ENCODE results near the gene ANO10. TPM values are rescaled to one million over a fixed set of nuclear protein-coding genes. Genes with fewer than 3 reads are reported as not detected.

The ANO10 gene
- total RNA-seq, 1 donor from 2014 or later, result 45.4 TPM

- Histone ChIP-seq H3K79me2 (ENCODE audit: insufficient read depth, low read length) (peaks cover 26% of the 10 kb centered on the region), H3K4me2 (ENCODE audit: low read length) (no peak overlapping the region), H2AFZ (ENCODE audit: low read depth, low read length) (no peak overlapping the region), H3K9ac (ENCODE audit: low read length) (no peak overlapping the region), H4K20me1 (ENCODE audit: insufficient read depth, low read length) (peaks cover 24% of the 10 kb centered on the region), H3K9me3 (ENCODE audit: insufficient read depth, low read depth, low read length) (no peaks in the 10 kb centered on the region), H3K4me1 (ENCODE audit: insufficient read depth, low read length) (no peaks in the 10 kb centered on the region), H3K36me3 (ENCODE audit: insufficient read depth, low read length) (no peaks in the 10 kb centered on the region), H3K27me3 (ENCODE audit: insufficient read depth, low read length) (no peaks in the 10 kb centered on the region), H3K4me3 (ENCODE audit: insufficient read depth, low read depth, low read length) (no peak overlapping the region), H3K27ac (ENCODE audit: low read depth, low read length) (no peak overlapping the region)
- TF ChIP-seq EZH2 (IDR thresholded peaks at IDR 0.05; ENCODE audit: insufficient read depth, low read length), result no peak
- no peak for TF ChIP-seq CTCF (IDR thresholded peaks at IDR 0.05; ENCODE audit: insufficient read depth, low read depth, low read length)
- Mint-ChIP-seq H3K4me1 (ENCODE audit: low read depth, unreplicated experiment) (peaks cover 16% of the 10 kb centered on the region), H3K27me3 (ENCODE audit: low read depth, unreplicated experiment) (no peaks in the 10 kb centered on the region), H3K4me3 (ENCODE audit: unreplicated experiment) (no peak overlapping the region), H3K36me3 (ENCODE audit: low read depth, unreplicated experiment) (peaks cover 4% of the 10 kb centered on the region), H3K27ac (ENCODE audit: unreplicated experiment) (no peak overlapping the region), H3K9me3 (ENCODE audit: unreplicated experiment) (no peaks in the 10 kb centered on the region)
- no peak for DNase-seq (ENCODE audit: low read depth)
- no peak for FAIRE-seq
Observed at GRCh38 chr3:43323541-43323940, 298.3 kb downstream of the ANO10 start.

- no peak overlapping the region for H3K27ac Mint-ChIP-seq (ENCODE audit: unreplicated experiment)
Observed at GRCh38 chr3:43320288-43320687, 301.5 kb downstream of the ANO10 start.

GRCh38 chr3:43319794-43320193 lies 302.0 kb downstream of the ANO10 start:
- no peak for FAIRE-seq

More at GRCh38 chr3:43320288-43320687, 301.5 kb downstream of the ANO10 start:
- TF ChIP-seq EZH2 (IDR thresholded peaks at IDR 0.05; ENCODE audit: insufficient read depth, low read length), result no peak
- no peaks in the 10 kb centered on the region for H3K27me3 ChIP-seq (ENCODE audit: insufficient read depth, low read length)
- FAIRE-seq, result no peak
- peaks cover 18% of the 10 kb centered on the region for H4K20me1 ChIP-seq (ENCODE audit: insufficient read depth, low read length)
- peaks cover 4% of the 10 kb centered on the region for H3K4me1 ChIP-seq (ENCODE audit: insufficient read depth, low read length)
- H3K79me2 ChIP-seq (ENCODE audit: insufficient read depth, low read length), result peaks cover 21% of the 10 kb centered on the region
- no peaks in the 10 kb centered on the region for H3K9me3 ChIP-seq (ENCODE audit: insufficient read depth, low read depth, low read length)
- H3K4me2 ChIP-seq (ENCODE audit: low read length), result no peak overlapping the region
- no peak overlapping the region for H3K27ac ChIP-seq (ENCODE audit: low read depth, low read length)
- no peaks in the 10 kb centered on the region for H3K36me3 ChIP-seq (ENCODE audit: insufficient read depth, low read length)
- H3K4me1 Mint-ChIP-seq (ENCODE audit: low read depth, unreplicated experiment), result peaks cover 16% of the 10 kb centered on the region
- H3K9me3 Mint-ChIP-seq (ENCODE audit: unreplicated experiment), result no peaks in the 10 kb centered on the region
- no peak overlapping the region for H3K9ac ChIP-seq (ENCODE audit: low read length)
- H3K27me3 Mint-ChIP-seq (ENCODE audit: low read depth, unreplicated experiment), result no peaks in the 10 kb centered on the region
- no peak overlapping the region for H3K4me3 Mint-ChIP-seq (ENCODE audit: unreplicated experiment)
- peaks cover 4% of the 10 kb centered on the region for H3K36me3 Mint-ChIP-seq (ENCODE audit: low read depth, unreplicated experiment)
- no peak overlapping the region for H2AFZ ChIP-seq (ENCODE audit: low read depth, low read length)
- DNase-seq (ENCODE audit: low read depth), result no peak
- H3K4me3 ChIP-seq (ENCODE audit: insufficient read depth, low read depth, low read length), result no peak overlapping the region

More at GRCh38 chr3:43319794-43320193, 302.0 kb downstream of the ANO10 start:
- no peak for TF ChIP-seq CTCF (IDR thresholded peaks at IDR 0.05; ENCODE audit: insufficient read depth, low read depth, low read length)
- no peak for TF ChIP-seq EZH2 (IDR thresholded peaks at IDR 0.05; ENCODE audit: insufficient read depth, low read length)
- Mint-ChIP-seq H3K4me3 (ENCODE audit: unreplicated experiment) (no peak overlapping the region), H3K9me3 (ENCODE audit: unreplicated experiment) (no peaks in the 10 kb centered on the region), H3K4me1 (ENCODE audit: low read depth, unreplicated experiment) (peaks cover 16% of the 10 kb centered on the region), H3K27me3 (ENCODE audit: low read depth, unreplicated experiment) (no peaks in the 10 kb centered on the region), H3K27ac (ENCODE audit: unreplicated experiment) (no peak overlapping the region), H3K36me3 (ENCODE audit: low read depth, unreplicated experiment) (peaks cover 6% of the 10 kb centered on the region)
- DNase-seq (ENCODE audit: low read depth), result no peak
- Histone ChIP-seq H3K27me3 (ENCODE audit: insufficient read depth, low read length) (no peaks in the 10 kb centered on the region), H3K9ac (ENCODE audit: low read length) (no peak overlapping the region), H4K20me1 (ENCODE audit: insufficient read depth, low read length) (peaks cover 18% of the 10 kb centered on the region), H2AFZ (ENCODE audit: low read depth, low read length) (no peak overlapping the region), H3K36me3 (ENCODE audit: insufficient read depth, low read length) (no peaks in the 10 kb centered on the region), H3K4me1 (ENCODE audit: insufficient read depth, low read length) (peaks cover 4% of the 10 kb centered on the region), H3K4me3 (ENCODE audit: insufficient read depth, low read depth, low read length) (no peak overlapping the region), H3K4me2 (ENCODE audit: low read length) (no peak overlapping the region), H3K79me2 (ENCODE audit: insufficient read depth, low read length) (peaks cover 21% of the 10 kb centered on the region), H3K9me3 (ENCODE audit: insufficient read depth, low read depth, low read length) (no peaks in the 10 kb centered on the region), H3K27ac (ENCODE audit: low read depth, low read length) (no peak overlapping the region)
